ENCODE results near the gene ECPAS.

Gene ECPAS

GRCh38 chr9:111399772-111400563, 84.2 kb downstream of the ECPAS start:
- no peak overlapping the region for H3K27ac ChIP-seq
- TF ChIP-seq CTCF (IDR thresholded peaks at IDR 0.05) = peak; percentile 85
- no peak for TF ChIP-seq ZFX (IDR thresholded peaks at IDR 0.05; ENCODE audit: borderline replicate concordance)

- no peak for TF ChIP-seq CTCF (IDR thresholded peaks at IDR 0.05)
- no peak for TF ChIP-seq ZFX (IDR thresholded peaks at IDR 0.05; ENCODE audit: borderline replicate concordance)
- H3K27ac ChIP-seq = no peak overlapping the region
Measured at GRCh38 chr9:111399211-111399739, 84.9 kb downstream of the ECPAS start.

GRCh38 chr9:111393971-111394370, 90.2 kb downstream of the ECPAS start:
- TF ChIP-seq ZFX (IDR thresholded peaks at IDR 0.05; ENCODE audit: borderline replicate concordance) (no peak), CTCF (IDR thresholded peaks at IDR 0.05) (no peak)
- H3K27ac ChIP-seq = no peak overlapping the region

GRCh38 chr9:111389406-111389805, 94.8 kb downstream of the ECPAS start:
- H3K27ac ChIP-seq = no peak overlapping the region
- TF ChIP-seq CTCF (IDR thresholded peaks at IDR 0.05) (no peak), ZFX (IDR thresholded peaks at IDR 0.05; ENCODE audit: borderline replicate concordance) (no peak)

DNA sequence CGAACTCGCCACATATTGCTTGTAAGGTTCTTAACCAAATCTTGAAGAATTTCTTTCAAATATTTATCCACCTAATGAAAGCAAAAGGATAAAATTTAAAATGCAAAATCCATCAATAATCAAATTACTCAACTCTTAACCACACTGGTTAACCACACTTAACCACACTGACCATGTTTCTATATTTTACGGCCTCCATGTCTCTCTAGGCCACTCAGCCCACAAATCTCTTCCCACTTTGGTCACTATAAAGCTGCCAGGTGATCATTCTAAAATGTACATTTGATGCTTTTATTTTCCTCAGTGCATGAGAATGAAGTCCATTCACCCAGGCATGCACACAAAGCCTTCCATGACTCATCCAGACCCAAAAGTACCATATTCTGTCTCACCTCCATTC, 97.8 kb downstream of the ECPAS start:
- no peak for TF ChIP-seq ZFX (IDR thresholded peaks at IDR 0.05; ENCODE audit: borderline replicate concordance)
- TF ChIP-seq CTCF (IDR thresholded peaks at IDR 0.05) = no peak
- H3K27ac ChIP-seq = no peak overlapping the region

GRCh38 chr9:111381006-111381405, 103.2 kb downstream of the ECPAS start:
- H3K27ac ChIP-seq = no peak overlapping the region
- TF ChIP-seq ZFX (IDR thresholded peaks at IDR 0.05; ENCODE audit: borderline replicate concordance) = no peak
- no peak for TF ChIP-seq CTCF (IDR thresholded peaks at IDR 0.05)

DNA sequence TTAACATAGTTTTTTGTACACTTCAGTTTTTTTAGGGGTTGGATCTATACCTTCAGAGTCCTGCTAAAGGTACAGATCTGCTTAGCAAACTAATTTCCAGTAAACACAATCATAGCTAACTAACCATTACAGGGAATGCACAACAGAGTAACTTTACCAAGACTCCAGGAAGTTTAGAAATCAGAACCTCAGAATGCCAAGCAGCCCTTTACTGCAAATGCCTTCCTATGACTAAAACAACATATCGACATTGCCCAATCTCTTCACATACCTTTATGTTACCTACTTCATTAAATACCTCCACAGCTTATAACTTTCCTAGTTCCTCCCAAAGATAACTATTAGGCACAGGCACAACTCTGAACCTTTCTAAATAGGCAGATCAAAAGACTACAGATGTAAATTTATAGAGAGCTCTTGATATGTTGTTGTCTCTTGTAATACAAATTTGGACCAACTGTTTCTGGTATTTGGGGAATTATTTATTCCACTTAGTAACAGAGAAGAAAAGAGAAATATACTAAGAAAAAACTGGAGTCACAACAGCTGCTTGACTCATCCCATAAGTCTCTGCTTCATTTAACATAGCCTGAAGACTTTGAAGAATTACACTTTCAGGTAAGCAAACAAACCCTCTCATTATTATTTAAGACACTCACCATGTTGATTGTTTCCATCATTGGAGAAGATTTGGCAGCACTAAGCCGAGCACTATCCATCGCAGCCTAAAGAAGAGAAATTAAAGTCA, 108.2 kb downstream of the ECPAS start:
- H3K27ac ChIP-seq = no peak overlapping the region
- TF ChIP-seq CTCF (IDR thresholded peaks at IDR 0.05) (no peak), ZFX (IDR thresholded peaks at IDR 0.05; ENCODE audit: borderline replicate concordance) (no peak)

Measured in 22Rv1 (cell line).